Activated CD8-positive, alpha-beta memory T cell treated with anti-CD3 and anti-CD28 coated beads for 48 hours (primary cell): ENCODE measurements around the gene CFAP157.

ENCODE experiments used
- DNase-seq, 3 experiments: peaks; one replicate each; pipeline ENCODE4 v3.0.0-alpha.2; 2020; ENCODE audit warnings: low read depth in 2 of 3, low spot score in 2 of 3

The CFAP157 gene

GRCh38 chr9:127706836-127707241 lies at the start of gene CFAP157:
TSS of gene CFAP157 (plus strand) at chr9:127706988. CDS start at chr9:127707032, 44 bp downstream.
- DNase-seq = no peak

- DNase-seq = no peak
These were observed 48.4 kb upstream of the CFAP157 start for GRCh38 chr9:127658428-127658827.

GRCh38 chr9:127660886-127661741 lies 45.7 kb upstream of the CFAP157 start:
- DNase-seq = no peak

GRCh38 chr9:127662617-127663016 lies 44.2 kb upstream of the CFAP157 start:
- DNase-seq = no peak

- DNase-seq = no peak
These were observed 42.5 kb upstream of the CFAP157 start for GRCh38 chr9:127664324-127664677.

- DNase-seq = no peak
These were observed 41.9 kb upstream of the CFAP157 start for GRCh38 chr9:127664678-127665507.

- no peak for DNase-seq
These were observed 39.5 kb upstream of the CFAP157 start for GRCh38 chr9:127667127-127667844.

GRCh38 chr9:127667906-127668305 lies 38.9 kb upstream of the CFAP157 start:
- DNase-seq = no peak

GRCh38 chr9:127673234-127673633 lies 33.6 kb upstream of the CFAP157 start:
- no peak for DNase-seq

GRCh38 chr9:127676638-127677037 lies 30.1 kb upstream of the CFAP157 start:
- DNase-seq = no peak

- DNase-seq = no peak
These were observed 27.3 kb upstream of the CFAP157 start for GRCh38 chr9:127679506-127679905.

- no peak for DNase-seq
These were observed 26.6 kb upstream of the CFAP157 start for GRCh38 chr9:127680226-127680625.

GRCh38 chr9:127680846-127681245 lies 25.9 kb upstream of the CFAP157 start:
- no peak for DNase-seq

- DNase-seq = no peak
These were observed 24.2 kb upstream of the CFAP157 start for GRCh38 chr9:127682351-127683136.

- DNase-seq = no peak
These were observed 23.1 kb upstream of the CFAP157 start for GRCh38 chr9:127683723-127684122.

GRCh38 chr9:127684576-127684975 lies 22.2 kb upstream of the CFAP157 start:
- no peak for DNase-seq

GRCh38 chr9:127686461-127687393 lies 20.1 kb upstream of the CFAP157 start:
- DNase-seq = no peak

- DNase-seq = no peak
These were observed 17.3 kb upstream of the CFAP157 start for GRCh38 chr9:127689329-127690000.

GRCh38 chr9:127690735-127691134 lies 16.1 kb upstream of the CFAP157 start:
- no peak for DNase-seq
